HG02981 (cell line): Measurements from ENCODE around the gene ORC1.

Source experiments
- ATAC-seq: cut with Tn5 transposase; IDR thresholded peaks from one replicate; pipeline ENCODE4 v1.9.1; 2021; ENCODE audit warnings: mild to moderate bottlenecking, moderate library complexity; ENCODE audit not compliant: unreplicated experiment

The ORC1 gene

GRCh38 chr1:52346653-52347052, 57.6 kb downstream of the ORC1 start:
- ATAC-seq, result no peak

- no peak for ATAC-seq
Observed at GRCh38 chr1:52345252-52345651, 59.0 kb downstream of the ORC1 start.

DNA sequence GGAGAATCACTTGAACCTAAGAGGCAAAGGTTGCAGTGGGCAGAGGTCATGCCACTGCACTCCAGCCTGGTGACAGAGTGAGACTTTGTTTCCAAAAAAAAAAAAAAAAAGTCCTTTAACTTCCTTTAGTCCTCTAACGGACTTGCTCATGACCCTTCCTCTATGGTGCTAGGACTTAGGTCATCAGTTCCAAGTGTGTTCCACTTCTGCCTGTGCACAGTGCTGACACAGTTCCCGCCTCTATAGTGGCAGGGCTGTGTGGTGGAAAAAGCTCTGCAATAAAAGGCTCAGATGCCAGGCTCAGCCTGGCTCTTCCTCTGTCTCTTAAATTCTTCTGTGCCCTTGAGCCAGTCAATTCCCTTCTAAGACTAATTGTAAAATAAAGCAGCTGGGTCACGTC, 60.2 kb downstream of the ORC1 start:
- no peak for ATAC-seq

- no peak for ATAC-seq
Observed at GRCh38 chr1:52341655-52342260, 62.5 kb downstream of the ORC1 start.

GRCh38 chr1:52337439-52337838, 66.8 kb downstream of the ORC1 start:
- no peak for ATAC-seq

DNA sequence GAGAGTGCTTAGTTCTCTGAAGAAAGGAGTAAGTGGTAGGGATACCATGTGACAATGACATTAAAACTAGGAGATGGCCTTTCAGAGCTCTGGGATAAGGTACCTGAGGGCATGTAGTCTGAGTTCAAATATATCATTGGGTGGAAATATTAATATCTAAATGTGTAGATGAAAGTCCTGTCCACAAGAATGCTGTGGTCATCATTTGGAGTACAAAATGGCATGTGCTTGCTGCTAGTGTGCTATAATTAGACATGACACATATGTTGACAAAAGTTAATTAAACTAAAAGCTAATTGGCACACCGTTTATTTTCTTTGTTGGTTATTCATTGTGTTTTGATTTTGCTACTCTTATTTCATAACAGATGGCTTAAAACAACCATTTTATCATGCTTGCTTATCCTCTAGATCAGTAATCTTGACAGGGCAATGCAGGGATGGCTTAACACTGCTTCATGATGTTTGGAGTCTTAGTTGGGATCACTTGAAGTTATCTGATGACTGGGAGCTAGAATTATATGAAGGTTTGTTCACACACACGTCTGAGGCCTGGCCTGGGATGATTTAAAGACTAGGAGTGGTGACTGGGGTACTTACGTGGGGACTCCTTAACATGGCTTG, 69.2 kb downstream of the ORC1 start:
- no peak for ATAC-seq

DNA sequence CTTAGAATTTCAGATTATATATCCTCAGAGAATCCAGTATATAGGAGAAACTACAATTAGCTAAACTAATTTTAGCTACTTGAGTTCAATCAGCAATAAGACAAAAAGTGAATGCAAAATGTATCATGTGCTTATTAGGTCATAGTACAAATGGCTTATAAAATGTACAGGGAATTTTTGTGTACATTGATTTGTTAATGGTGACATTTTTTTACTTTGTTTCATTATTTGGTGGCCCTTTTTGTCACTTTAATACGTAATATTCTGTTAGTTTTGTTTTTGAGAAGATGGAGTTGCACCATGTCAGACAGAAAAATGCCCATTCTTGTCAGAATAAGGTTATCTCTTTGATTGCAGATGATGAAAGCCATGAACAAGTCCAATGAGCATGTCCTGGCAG, 71.8 kb downstream of the ORC1 start:
- ATAC-seq, result no peak

GRCh38 chr1:52328615-52329014, 75.6 kb downstream of the ORC1 start:
- ATAC-seq, result no peak

GRCh38 chr1:52325786-52326185, 78.4 kb downstream of the ORC1 start:
- ATAC-seq, result no peak

DNA sequence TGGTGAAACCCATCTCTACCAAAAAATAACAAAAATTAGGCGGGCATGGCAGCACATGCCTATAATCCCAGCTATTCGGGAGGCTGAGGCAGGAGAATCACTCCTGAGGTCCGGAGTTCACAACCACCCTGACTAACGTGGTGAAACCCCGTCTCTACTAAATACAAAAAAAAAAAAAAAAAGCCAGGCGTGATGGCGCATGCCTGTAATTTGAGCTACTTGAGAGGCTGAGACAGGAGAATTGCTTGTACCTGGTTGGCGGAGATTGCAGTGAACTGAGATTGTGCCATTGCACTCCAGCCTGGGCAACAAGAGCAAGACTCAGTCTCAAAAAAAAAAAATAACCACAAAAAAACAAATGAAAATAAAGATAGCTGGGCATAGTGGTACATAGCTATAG, 80.5 kb downstream of the ORC1 start:
- no peak for ATAC-seq
